HEK293T (cell line): Measurements from ENCODE around the gene SGMS1.
"Not testable (repeated sequence)": the region's sequence is repeated elsewhere in the genome, so short reads cannot be mapped to it uniquely, and the experiment has no call there.

Source experiments
- ARNT ChIP-seq: fragments of 450-650 bp; IDR thresholded peaks from 2 replicates; pipeline ENCODE4 v1.6.1; 2017; ENCODE audit warnings: mild to moderate bottlenecking
- BHLHE40 ChIP-seq: fragments of 450-650 bp; IDR thresholded peaks from 2 replicates; pipeline ENCODE4 v1.6.1; 2016; ENCODE audit warnings: mild to moderate bottlenecking, moderate library complexity, borderline replicate concordance
- CTBP1 ChIP-seq: fragments of 450-650 bp; IDR thresholded peaks from 2 replicates; pipeline ENCODE4 v1.6.1; 2016; ENCODE audit warnings: borderline replicate concordance
- ELF4 ChIP-seq: fragments of 450-650 bp; IDR thresholded peaks from 2 replicates; pipeline ENCODE4 v1.6.1; 2017; ENCODE audit warnings: antibody characterized with exemption
- FOXK2 ChIP-seq: fragments of 450-650 bp; IDR thresholded peaks from 2 replicates; pipeline ENCODE4 v1.6.1; 2016; ENCODE audit warnings: mild to moderate bottlenecking
- FOXM1 ChIP-seq: fragments of 450-650 bp; IDR thresholded peaks from 2 replicates; pipeline ENCODE4 v1.6.1; 2017; ENCODE audit warnings: mild to moderate bottlenecking, borderline replicate concordance
- HDGF ChIP-seq: fragments of 450-650 bp; IDR thresholded peaks from 2 replicates; pipeline ENCODE4 v1.6.1; 2017; ENCODE audit warnings: antibody characterized with exemption, borderline replicate concordance
- L3MBTL2 ChIP-seq: fragments of 450-650 bp; conservative IDR thresholded peaks from 2 replicates; pipeline ENCODE4 v1.6.1; 2016; ENCODE audit warnings: mild to moderate bottlenecking
- LEF1 ChIP-seq: fragments of 450-650 bp; IDR thresholded peaks from 2 replicates; pipeline ENCODE4 v1.6.1; 2017; ENCODE audit warnings: mild to moderate bottlenecking, borderline replicate concordance
- NFRKB ChIP-seq: fragments of 450-650 bp; IDR thresholded peaks from 2 replicates; pipeline ENCODE4 v1.6.1; 2016; ENCODE audit warnings: mild to moderate bottlenecking, moderate library complexity
- SP1 ChIP-seq: fragments of 450-650 bp; IDR thresholded peaks from 2 replicates; pipeline ENCODE4 v1.6.1; 2017
- ZNF384 ChIP-seq: fragments of 450-650 bp; IDR thresholded peaks from 2 replicates; pipeline ENCODE4 v1.6.1; 2016
- TF ChIP-seq, protein P1 (sequence below): fragments of 450-650 bp; IDR thresholded peaks from 2 replicates; pipeline ENCODE4 v1.6.1; 2016

DNA sequence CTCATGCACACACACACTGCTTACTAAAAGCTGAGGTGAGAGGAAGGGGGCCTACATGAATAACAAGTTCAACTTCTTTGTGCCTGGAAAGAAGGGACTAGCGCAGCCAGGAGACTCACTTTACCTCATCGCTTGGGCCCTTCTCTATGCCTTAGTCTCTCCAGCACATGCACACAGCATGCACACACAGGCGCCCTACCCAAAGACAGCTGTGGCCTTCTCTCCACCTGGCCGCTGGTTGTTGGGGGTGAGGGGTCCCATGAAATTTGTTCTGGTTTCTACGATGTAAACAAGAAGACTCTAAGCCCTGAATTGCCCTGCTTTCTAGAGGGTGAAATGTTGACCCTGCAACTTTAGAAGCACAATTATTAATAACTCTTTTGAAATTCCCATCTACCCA lies 38.7 kb upstream of the SGMS1 start:
- TF ChIP-seq LEF1, BHLHE40, FOXK2, FOXM1, ELF4, HDGF, L3MBTL2, ZNF384, ARNT, NFRKB, SP1, CTBP1: not testable (repeated sequence)
- TF ChIP-seq, protein P1, sequence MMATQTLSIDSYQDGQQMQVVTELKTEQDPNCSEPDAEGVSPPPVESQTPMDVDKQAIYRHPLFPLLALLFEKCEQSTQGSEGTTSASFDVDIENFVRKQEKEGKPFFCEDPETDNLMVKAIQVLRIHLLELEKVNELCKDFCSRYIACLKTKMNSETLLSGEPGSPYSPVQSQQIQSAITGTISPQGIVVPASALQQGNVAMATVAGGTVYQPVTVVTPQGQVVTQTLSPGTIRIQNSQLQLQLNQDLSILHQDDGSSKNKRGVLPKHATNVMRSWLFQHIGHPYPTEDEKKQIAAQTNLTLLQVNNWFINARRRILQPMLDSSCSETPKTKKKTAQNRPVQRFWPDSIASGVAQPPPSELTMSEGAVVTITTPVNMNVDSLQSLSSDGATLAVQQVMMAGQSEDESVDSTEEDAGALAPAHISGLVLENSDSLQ, result not testable (repeated sequence)
